GM21619 (cell line): Measurements from ENCODE around the gene LPP.
A peak's percentile ranks its signal among the peaks of the same experiment; 100 is the strongest.

Source experiments
- ATAC-seq: cut with Tn5 transposase; IDR thresholded peaks from one replicate; pipeline ENCODE4 v1.9.1; 2021; ENCODE audit not compliant: unreplicated experiment

The LPP gene, protein sequence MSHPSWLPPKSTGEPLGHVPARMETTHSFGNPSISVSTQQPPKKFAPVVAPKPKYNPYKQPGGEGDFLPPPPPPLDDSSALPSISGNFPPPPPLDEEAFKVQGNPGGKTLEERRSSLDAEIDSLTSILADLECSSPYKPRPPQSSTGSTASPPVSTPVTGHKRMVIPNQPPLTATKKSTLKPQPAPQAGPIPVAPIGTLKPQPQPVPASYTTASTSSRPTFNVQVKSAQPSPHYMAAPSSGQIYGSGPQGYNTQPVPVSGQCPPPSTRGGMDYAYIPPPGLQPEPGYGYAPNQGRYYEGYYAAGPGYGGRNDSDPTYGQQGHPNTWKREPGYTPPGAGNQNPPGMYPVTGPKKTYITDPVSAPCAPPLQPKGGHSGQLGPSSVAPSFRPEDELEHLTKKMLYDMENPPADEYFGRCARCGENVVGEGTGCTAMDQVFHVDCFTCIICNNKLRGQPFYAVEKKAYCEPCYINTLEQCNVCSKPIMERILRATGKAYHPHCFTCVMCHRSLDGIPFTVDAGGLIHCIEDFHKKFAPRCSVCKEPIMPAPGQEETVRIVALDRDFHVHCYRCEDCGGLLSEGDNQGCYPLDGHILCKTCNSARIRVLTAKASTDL

DNA sequence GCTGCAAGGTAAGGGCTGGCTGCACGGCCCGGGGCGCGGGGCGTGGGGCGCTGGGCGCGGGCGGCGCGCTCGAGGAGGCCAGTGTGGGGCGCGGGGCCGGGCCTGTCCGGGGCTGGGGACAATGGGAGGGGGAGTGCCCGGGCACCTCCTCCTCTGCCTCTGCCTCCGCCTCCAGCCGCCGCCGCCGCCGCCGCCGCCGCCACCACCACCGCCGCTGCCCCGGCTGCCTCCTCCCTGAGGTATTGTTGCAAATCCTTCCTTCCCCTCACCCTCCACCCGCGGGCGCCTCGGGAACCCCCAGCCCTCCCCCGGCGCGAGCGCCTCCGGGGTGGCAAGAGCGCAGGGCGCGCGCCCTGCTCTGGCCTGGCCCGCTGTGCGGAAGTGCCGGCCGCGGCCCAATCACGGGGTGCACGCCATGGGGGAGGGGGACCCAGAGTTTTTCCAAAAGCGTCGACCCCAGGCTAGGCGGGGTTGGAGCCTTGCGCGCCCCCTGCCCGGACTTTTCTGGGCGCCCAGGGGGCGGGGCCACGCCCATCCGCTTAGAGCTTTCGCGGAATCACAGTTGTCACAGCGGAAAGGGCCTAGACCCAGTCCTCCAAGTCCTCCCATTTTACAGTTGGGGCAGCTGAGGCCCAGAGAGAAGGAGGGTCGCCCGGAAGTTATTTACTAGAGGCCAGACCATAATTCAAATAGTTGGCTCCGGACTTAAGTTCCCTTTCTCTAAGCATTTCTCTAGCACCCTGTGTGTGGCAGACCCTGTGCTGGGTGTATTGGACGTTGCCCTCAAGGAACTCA, at the start of gene LPP:
Gene LPP (plus strand): TSS at position 144 of the 795 bp plus-strand sequence. CDS start 251,964 bp downstream, outside the sequence.
- ATAC-seq, result peak; percentile 81

DNA sequence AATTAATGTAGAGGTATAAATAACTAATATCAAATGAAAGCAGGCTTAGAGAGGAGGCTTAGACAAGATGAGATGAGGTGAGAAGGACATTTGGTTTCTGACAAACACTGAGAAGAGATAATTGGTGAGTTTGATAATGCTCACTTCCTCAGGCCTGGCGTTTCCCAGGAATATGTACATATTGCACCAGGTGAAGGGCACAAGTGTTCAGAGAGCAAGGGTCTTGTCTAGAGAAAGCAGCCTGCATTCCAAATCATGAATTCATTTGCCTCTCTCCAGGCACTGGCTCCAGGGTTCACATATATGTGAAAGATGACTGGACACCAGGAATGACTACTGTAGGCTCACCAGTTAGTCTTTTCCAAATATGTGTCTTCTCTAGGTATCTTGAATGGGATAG, 48.0 kb upstream of the LPP start:
- ATAC-seq, result no peak

DNA sequence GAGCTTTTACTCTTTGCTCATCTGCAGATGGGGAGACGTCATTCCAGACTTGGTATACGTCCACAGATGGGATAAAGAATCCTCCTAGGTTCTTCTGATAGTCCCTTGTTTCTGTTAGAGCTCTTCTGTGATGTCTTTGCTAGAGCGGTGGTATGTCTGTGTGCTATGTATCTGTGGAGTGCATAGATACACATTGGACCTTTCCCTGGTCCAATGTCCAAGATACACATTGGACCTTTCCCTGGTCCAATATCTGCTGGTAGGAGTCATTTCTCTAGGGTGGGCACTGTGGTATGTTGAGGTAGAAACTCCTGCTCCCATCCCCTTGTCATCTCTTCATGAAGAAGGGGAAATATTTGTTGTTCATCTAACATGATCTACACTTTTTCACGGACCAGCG, 47.5 kb upstream of the LPP start:
- no peak for ATAC-seq

DNA sequence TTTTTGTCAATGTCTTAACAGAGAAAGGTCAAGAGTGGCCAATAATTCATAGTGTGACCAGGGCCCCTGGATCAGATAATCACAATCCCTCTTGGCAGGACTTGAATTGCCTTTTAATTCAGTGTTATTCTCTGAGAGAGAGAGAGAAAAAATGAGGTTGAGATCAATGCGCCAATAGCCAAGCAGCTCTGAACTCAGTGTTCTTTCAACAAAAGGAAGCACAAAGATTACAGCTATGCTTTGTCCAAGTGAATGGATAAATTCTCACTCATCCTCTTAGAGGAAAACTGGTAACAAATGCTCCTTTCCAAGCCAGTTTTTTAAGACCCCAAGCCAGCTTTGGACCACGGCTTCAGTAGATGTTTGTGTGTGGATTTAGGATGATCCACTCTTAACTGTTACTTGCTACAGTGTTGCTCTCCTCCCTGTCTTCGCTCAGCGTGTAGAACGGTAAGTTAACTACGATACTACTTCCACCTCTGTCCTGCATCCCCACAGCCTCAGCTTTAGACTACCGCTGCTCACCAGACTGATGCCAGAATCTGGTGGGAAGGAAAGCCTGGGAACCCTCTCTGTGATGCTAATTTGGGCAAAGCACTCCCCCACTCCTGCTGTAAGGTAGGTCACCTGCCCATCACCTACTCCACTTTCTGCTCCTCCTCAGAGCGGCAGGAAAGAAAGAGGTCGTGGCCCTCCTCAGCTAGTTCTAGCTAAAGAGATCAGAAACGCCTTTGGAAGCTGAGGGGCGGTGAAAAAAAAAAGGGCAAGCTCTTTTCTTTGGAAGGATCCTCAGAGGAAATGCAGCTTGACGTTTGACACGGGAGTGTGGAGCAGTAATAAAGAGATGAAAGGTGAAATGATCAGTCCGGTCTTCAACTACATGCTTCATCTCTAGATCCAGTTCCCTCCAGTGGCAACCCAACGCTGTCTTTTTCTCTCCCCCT, 46.8 kb upstream of the LPP start:
- ATAC-seq, result no peak

GRCh38 chr3:188108703-188109412, 45.1 kb upstream of the LPP start:
- ATAC-seq, result no peak

DNA sequence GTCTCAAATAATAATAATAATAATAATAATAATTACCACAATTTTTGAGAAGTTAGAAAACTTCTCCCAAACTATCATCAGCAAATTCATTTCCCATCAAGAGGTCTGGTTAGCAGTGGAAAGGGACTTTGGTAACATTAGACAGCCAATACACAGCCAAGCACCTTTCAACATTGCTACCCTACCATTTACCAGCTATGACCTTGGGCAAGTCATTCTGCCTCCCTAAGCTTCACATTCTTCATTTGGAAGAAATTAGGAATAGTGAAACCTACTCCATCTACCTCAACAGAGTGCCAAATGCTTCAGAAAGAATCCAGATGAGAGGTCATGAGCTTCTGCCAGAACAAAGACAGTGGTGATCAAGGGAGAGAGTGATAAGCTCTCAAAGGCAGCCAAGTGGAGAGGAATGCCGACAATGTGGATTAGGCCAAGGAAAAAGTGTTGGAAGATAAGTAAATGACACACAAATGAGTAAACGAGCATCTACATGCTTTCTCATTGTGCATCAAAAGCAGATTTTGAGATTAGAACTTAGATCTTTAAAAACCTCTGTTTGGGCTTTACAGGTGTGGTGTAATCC, 42.9 kb upstream of the LPP start:
- no peak for ATAC-seq

- ATAC-seq, result no peak
Observed at GRCh38 chr3:188113756-188114155, 40.2 kb upstream of the LPP start.

GRCh38 chr3:188119846-188120245, 34.1 kb upstream of the LPP start:
- no peak for ATAC-seq

GRCh38 chr3:188122571-188123169, 31.3 kb upstream of the LPP start:
- ATAC-seq, result no peak

DNA sequence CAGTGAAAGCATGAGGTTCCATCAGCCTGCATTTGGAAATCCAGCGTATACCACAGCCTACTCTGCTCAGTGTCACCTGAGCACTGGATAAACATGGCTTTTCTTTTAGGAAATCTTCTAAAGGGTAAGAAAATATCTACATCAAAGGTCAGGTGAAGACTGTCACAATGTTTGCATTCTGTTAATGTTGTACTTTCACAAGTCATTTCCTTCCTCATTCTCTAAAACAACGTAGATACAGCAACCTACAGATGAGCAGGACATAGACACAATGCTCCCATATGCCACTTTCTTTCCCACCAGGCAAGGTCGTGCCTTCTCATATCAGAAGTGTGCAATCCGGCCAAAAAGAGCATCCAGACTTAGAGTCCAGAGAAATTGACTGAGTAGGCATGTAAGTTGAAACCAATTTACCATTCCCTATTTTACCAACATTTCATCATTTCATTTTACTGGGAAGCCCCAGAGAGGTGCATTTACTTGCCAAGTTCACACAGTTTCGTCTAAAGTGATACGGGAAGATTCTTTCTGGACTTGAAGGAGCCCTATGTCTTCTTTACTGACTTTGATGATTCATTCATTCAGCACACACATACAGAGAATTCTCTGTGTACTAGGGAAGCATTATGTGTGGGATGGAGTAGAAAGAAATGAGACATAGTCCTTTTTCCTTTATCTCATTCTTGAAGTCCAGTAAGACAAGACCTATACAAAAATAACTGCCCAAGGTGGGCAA, 30.6 kb upstream of the LPP start:
- no peak for ATAC-seq

DNA sequence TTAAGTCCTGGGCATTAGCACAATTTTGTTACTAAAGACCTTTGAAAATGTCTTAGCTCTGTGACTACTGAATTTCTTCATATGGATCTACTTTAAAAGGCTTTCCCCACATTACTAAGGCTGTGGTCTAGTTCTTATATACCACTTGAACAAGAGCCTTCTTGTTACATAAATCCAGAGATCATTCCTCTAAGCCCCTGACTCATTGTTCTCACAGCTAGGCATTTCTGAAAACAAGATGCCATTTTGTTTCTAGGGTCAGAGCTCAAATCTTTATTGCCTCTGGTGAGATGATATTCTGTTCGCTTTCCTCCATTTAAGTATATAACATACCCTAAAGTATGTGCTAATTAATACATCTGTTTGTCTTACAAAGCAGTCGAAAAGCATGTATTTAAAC, 29.8 kb upstream of the LPP start:
- no peak for ATAC-seq

GRCh38 chr3:188125076-188125475, 28.9 kb upstream of the LPP start:
- no peak for ATAC-seq

- ATAC-seq, result no peak
Observed at GRCh38 chr3:188126276-188126675, 27.7 kb upstream of the LPP start.

DNA sequence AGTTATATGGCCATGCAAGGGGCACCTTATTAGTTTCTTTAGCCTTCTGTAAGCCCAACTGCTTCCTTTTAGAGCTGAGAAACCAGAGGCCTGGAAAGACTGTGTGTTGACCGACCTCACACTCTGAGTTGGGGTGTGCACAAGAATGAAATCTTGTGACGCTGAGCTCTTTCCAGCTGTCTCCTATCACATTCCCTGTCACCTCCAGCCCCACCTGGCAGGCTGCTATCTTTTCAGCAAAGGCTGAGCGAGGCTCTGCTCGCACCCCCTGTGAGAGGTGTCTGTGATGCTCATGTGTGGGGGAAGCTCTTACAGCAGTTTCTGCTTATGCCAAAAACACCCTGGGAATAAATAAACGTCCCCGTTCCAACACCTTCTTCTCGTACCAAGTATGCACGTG, 27.0 kb upstream of the LPP start:
- no peak for ATAC-seq

- no peak for ATAC-seq
Observed at GRCh38 chr3:188128905-188129304, 25.1 kb upstream of the LPP start.

DNA sequence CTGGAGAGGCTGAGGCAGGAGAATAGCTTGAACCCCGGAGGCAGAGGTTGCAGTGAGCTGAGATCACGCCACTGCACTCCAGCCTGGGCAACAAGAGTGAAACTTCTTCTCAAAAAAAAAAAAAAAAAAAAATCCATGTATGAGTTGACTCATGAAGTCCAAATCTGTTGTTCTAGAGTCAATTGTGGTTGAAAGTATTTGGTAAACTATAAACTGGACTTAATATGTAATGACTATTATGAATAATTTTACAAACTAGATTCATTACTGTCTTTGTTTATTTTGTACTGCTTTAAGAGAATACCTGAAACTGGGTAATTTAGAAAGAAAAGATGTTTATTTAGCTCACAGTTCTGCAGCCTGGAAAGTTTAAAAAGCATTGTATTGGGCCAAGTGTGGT, 22.9 kb upstream of the LPP start:
- peak; percentile 57 for ATAC-seq

- peak; percentile 69 for ATAC-seq
Observed at GRCh38 chr3:188133219-188133618, 20.7 kb upstream of the LPP start.

DNA sequence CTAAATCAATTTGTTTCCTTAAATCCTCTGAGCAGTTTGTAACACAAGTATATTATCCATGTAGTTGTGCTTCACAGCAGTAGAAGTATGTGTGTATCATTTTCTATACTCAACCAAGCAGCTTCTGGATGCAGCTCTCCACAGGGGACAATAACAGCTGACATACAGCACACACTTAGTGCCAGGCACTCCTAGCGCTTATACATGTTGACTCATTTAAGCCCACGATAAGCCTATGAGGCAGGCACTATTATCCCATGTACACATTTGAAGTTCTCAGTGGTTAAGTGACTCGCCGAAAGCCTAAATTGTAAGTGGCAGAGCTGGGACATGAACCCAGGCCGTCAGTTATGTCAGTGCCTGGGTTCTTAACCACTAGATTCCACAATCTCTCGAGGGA, 20.3 kb upstream of the LPP start:
- ATAC-seq, result no peak

DNA sequence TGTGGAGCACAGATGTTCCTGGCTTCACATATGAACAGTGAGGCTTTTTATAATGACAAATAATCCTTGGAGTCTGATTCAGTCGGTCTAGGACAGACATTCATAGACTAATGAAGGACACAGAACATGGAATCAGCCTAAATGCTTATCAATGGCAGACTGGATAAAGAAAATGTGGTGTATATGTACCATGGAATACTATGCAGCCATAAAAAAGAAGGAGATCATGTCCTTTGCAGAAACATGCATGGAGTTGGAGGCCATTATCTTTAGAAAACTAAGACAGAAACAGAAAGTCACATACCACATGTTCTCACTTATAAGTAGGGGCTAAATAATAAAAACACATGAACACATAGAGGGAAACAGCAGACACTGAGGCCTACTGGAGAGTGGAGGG, 19.9 kb upstream of the LPP start:
- ATAC-seq, result no peak
